HEK293T (cell line): Measurements from ENCODE around the gene OGDH.

Experiments used
- BHLHE40 ChIP-seq: fragments of 450-650 bp; IDR thresholded peaks from 2 replicates; pipeline ENCODE4 v1.6.1; 2016; ENCODE audit warnings: mild to moderate bottlenecking, moderate library complexity, borderline replicate concordance
- ELF4 ChIP-seq: fragments of 450-650 bp; IDR thresholded peaks from 2 replicates; pipeline ENCODE4 v1.6.1; 2017; ENCODE audit warnings: antibody characterized with exemption
- FOXK2 ChIP-seq: fragments of 450-650 bp; IDR thresholded peaks from 2 replicates; pipeline ENCODE4 v1.6.1; 2016; ENCODE audit warnings: mild to moderate bottlenecking
- FOXM1 ChIP-seq: fragments of 450-650 bp; IDR thresholded peaks from 2 replicates; pipeline ENCODE4 v1.6.1; 2017; ENCODE audit warnings: mild to moderate bottlenecking, borderline replicate concordance
- HDGF ChIP-seq: fragments of 450-650 bp; IDR thresholded peaks from 2 replicates; pipeline ENCODE4 v1.6.1; 2017; ENCODE audit warnings: antibody characterized with exemption, borderline replicate concordance
- PKNOX1 ChIP-seq: fragments of 450-650 bp; IDR thresholded peaks from 2 replicates; pipeline ENCODE4 v1.6.1; 2016
- SP1 ChIP-seq: fragments of 450-650 bp; IDR thresholded peaks from 2 replicates; pipeline ENCODE4 v1.6.1; 2017
- SUZ12 ChIP-seq: fragments of 450-650 bp; IDR thresholded peaks from 2 replicates; pipeline ENCODE4 v1.6.1; 2016; ENCODE audit warnings: mild to moderate bottlenecking
- TARDBP ChIP-seq: fragments of 450-650 bp; IDR thresholded peaks from 2 replicates; pipeline ENCODE4 v1.6.1; 2016
- ZNF384 ChIP-seq: fragments of 450-650 bp; IDR thresholded peaks from 2 replicates; pipeline ENCODE4 v1.6.1; 2016

- TF ChIP-seq FOXM1, result no peak
- no peak for TF ChIP-seq BHLHE40
- TF ChIP-seq TARDBP, result no peak
- no peak for TF ChIP-seq HDGF
- TF ChIP-seq SUZ12, result no peak
- TF ChIP-seq PKNOX1, result no peak
- no peak for TF ChIP-seq SP1
- no peak for TF ChIP-seq FOXK2
- no peak for TF ChIP-seq ELF4
- no peak for TF ChIP-seq ZNF384
These were observed 79.3 kb downstream of the OGDH start for GRCh38 chr7:44685723-44686122.
